LNCaP clone FGC (cell line): Measurements from ENCODE around the gene C8G.

Source experiments
- DNase-seq: peaks from one replicate; pipeline ENCODE4 v3.0.0-alpha.2; 2011; ENCODE audit warnings: low read depth
- H3K4me3 ChIP-seq: 2 replicates; pipeline ENCODE4 v1.5.1; 2011; ENCODE audit warnings: mild to moderate bottlenecking, low read depth, low read length, control low read depth
- TF ChIP-seq, protein P1 (sequence below): IDR thresholded peaks from 2 replicates; pipeline ENCODE4 v1.5.1; 2012; ENCODE audit warnings: mild to moderate bottlenecking; ENCODE audit not compliant: control insufficient read depth, insufficient read depth; ENCODE audit errors: extremely low read depth

The C8G gene

DNA sequence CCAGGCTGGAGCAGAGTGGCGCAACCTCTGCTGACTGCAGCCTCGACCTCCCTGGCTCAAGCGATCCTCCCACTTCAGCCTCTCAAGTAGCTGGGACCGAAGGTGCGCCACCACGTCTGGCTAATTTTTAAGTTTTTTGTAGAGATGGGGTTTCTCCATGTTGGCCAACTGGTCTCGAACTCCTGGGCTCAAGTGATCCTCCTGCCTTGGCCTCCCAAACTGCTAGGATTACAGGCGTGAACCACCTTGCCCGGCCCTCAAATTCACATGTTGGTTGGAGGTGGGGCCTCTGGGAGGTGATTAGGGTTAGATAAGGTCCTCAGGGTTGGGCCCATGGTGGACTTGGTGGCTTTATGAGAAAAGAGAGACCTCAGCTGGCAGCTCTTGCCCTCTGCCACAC lies 17.1 kb downstream of the C8G start:
- DNase-seq: no peak
- TF ChIP-seq, protein P1, sequence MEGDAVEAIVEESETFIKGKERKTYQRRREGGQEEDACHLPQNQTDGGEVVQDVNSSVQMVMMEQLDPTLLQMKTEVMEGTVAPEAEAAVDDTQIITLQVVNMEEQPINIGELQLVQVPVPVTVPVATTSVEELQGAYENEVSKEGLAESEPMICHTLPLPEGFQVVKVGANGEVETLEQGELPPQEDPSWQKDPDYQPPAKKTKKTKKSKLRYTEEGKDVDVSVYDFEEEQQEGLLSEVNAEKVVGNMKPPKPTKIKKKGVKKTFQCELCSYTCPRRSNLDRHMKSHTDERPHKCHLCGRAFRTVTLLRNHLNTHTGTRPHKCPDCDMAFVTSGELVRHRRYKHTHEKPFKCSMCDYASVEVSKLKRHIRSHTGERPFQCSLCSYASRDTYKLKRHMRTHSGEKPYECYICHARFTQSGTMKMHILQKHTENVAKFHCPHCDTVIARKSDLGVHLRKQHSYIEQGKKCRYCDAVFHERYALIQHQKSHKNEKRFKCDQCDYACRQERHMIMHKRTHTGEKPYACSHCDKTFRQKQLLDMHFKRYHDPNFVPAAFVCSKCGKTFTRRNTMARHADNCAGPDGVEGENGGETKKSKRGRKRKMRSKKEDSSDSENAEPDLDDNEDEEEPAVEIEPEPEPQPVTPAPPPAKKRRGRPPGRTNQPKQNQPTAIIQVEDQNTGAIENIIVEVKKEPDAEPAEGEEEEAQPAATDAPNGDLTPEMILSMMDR: no peak
- no peak overlapping the region for H3K4me3 ChIP-seq

DNA sequence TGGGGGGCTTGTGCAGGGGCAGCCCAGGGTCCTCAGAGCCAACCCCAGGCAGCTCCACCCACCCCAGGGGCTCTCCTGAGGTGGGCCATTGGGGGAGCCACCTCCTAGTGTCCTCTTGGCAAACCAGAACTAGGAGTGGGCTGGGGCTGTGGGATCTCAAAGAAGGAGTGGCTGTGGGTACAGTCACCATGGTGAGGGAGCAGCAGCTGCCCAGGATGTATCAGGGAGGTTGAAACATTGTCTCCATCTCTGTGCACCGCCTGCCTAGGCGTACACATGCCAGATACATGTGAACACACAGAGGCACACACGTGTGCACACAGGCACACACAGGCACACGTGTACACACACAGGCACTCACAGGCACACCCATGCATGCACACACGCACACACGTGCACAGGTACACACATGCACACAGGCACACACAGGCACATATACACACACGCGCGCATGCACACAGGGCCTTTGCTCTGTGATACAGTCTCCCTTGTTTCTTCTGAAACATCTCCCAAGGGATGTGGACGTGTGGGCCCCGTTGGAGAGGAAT lies 17.7 kb downstream of the C8G start:
- no peak for DNase-seq
- TF ChIP-seq, protein P1: no peak
- H3K4me3 ChIP-seq: no peak overlapping the region

DNA sequence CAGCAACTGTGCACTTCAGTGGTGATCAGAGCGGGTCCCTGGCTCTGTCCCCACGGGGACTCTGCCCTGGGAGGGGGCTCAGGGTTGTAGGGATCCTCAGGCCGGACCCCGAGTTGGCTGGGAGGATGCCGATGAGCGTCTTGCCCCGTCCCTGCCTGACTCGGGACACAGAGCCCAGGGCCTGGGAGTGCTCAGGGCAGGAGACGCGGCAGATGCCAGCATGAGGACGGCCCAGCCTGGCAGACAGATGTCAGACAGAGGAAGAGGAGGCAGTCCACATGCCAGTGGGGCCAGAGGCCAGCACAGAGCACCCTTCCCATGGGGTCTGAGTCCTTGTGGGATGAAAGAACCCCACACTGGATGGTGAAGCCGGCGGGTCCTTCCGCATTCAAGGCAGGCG lies 18.3 kb downstream of the C8G start:
- H3K4me3 ChIP-seq: no peak overlapping the region
- DNase-seq: no peak
- TF ChIP-seq, protein P1: no peak

DNA sequence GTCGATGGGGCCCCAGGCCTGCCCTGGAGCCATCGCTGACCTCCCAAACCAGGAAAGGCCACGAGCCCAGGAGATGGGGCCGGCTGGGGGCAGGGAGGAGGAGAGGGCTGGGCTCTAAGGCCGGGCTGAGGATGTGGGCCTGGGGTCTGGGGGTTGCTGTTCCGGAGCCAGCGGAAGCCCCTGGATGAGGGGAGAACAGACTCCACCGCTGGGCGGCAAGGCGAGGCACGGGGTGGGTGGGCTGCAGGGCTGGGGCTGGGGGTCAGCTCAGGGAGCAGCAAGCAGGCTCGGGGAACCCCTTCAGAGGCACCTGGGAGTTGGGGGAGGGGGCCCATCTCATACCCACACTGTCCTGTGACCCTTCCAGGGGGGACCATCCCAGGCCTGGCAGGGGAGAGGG lies 18.7 kb downstream of the C8G start:
- no peak overlapping the region for H3K4me3 ChIP-seq
- no peak for DNase-seq
- TF ChIP-seq, protein P1: no peak

DNA sequence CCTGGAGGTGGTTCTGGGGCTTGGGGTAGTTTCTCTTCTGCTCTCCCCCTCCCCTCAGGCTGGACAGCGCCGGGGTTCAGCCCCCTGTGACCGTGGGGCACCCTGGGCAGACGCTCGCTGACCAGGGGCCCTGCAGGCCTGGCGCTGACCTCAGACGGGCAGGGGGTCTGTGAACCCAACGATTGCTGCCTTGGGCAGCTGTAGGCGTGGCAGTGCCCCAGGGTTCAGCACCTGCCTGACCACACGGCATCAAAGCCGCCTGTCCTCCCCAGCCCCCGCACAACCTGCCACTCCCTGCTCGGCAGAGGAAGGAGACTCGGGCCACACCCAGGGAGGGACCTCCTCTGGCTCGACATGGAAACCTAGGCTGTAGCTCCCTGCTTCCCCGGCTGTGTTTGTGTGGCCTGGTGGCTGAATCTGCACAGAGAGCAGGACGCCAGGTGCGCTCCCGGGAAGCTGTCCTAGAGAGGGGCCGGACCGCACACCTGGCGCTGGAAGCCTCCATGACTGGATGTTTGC lies 19.2 kb downstream of the C8G start:
- no peak overlapping the region for H3K4me3 ChIP-seq
- TF ChIP-seq, protein P1: no peak
- no peak for DNase-seq

DNA sequence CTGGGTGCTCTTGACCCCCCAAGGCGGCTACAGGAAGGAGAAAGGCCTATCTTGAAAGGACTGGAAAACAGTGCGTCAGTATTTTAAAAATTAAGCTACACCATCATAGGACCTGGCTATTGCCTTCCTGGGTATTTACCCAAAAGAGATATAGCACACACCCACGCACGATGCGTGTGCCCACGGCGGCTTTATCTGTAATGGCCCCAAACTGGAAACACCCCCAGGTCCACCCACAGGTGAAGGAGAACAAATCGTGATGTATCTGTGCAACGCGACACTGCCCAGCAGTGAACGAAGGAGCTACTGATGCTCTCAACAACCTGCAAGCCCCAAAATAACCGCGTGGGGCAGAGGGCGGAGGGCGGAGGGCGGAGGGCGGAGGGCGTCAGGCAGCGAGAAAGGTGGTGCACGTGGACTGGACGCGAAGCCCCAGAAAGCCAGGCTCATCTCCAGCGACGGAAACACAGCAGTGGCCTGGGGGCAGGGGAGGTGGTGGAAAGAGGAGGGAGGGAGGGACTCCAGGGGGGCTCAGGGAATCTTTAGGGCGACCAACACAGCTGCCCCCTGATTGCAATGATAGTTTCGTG lies 19.9 kb downstream of the C8G start:
- H3K4me3 ChIP-seq: no peak overlapping the region
- DNase-seq: no peak
- TF ChIP-seq, protein P1: no peak
